Sigmoid colon (tissue), 7 donors: ENCODE results near the gene PAF1. TPM values are rescaled to one million over a fixed set of nuclear protein-coding genes. Genes with fewer than 3 reads are reported as not detected.

Source experiments
- DNase-seq: peaks from one replicate; pipeline ENCODE4 v3.0.0-alpha.2; 2019
- H3K27ac ChIP-seq, 4 donors: fragments of 200-600 bp; sonication (generic); one replicate each; pipeline ENCODE4 v1.5.1; 2016 to 2019; ENCODE audit warnings: mild to moderate bottlenecking in 1 of 4
- H3K27me3 ChIP-seq, 3 donors: fragments of 200-600 bp; sonication (generic); one replicate each; pipeline ENCODE4 v1.5.1; 2019; ENCODE audit warnings: mild to moderate bottlenecking in 1 of 3
- H3K36me3 ChIP-seq, 4 donors: fragments of 200-600 bp; sonication (generic); one replicate each; pipeline ENCODE4 v1.5.1; 2016 to 2019
- H3K4me1 ChIP-seq, 4 donors: fragments of 200-600 bp; sonication (generic); one replicate each; pipeline ENCODE4 v1.5.1; 2017 to 2019
- H3K4me3 ChIP-seq, 4 donors: fragments of 200-600 bp; sonication (generic); one replicate each; pipeline ENCODE4 v1.5.1; 2017 to 2019; ENCODE audit warnings: mild to moderate bottlenecking in 2 of 4, moderate library complexity in 1 of 4
- H3K9me3 ChIP-seq, 4 donors: fragments of 200-600 bp in 3 of 4; sonication (generic) in 3 of 4; one replicate each; pipeline versions ENCODE4 v1.5.1 to v1.6.1; 2013 to 2019
- EP300 ChIP-seq, 4 donors: sonication (generic); formaldehyde crosslinking; IDR thresholded peaks; one replicate each; pipeline ENCODE4 v1.6.1; 2017; ENCODE audit warnings: antibody characterized with exemption in 4 of 4
- POLR2A ChIP-seq, 2 donors: fragments of 450-650 bp; IDR thresholded peaks; one replicate each; pipeline ENCODE4 v1.6.1; 2016; ENCODE audit warnings: antibody characterized with exemption in 2 of 2, mild to moderate bottlenecking in 2 of 2, moderate library complexity in 2 of 2
- POLR2AphosphoS5 ChIP-seq, 4 donors: sonication (generic); formaldehyde crosslinking; IDR thresholded peaks; one replicate each; pipeline ENCODE4 v1.6.1; 2017; ENCODE audit warnings: antibody characterized with exemption in 4 of 4
- WGBS, 2 donors: extraction: QIAGEN DNeasy Blood & Tissue Kit; methylation state at CpG; one replicate each; pipeline ENCODE4 v1.1.7; 2013; 5-methylcytosine and 5-hydroxymethylcytosine counted together
- intact Hi-C: fragments of 100-400 bp; cut with DNase I; formaldehyde crosslinking; loops from one replicate; pipeline ENCODE4 v1.15.1; 2023
- polyA plus RNA-seq, 3 donors: library from polyadenylated mRNA; stranded (reverse); fragments of 200-250 nt; gene quantifications; one replicate each; pipeline ENCODE4 v1.2.3, GENCODE V29; 2013
- total RNA-seq, 4 donors: library from RNA; depleted of rRNA; stranded (reverse); fragments of >200 nt; gene quantifications; one replicate each; pipeline ENCODE4 v1.1.0, GENCODE V29; 2016
- TF ChIP-seq, protein P1 (sequence below), 4 experiments: fragments of 450-650 bp in 3 of 4; fragments of 200-600 bp in 1 of 4; IDR thresholded peaks; one replicate each; pipeline ENCODE4 v1.5.1; 2016 to 2019; ENCODE audit warnings: antibody characterized with exemption in 4 of 4, mild to moderate bottlenecking in 3 of 4, moderate library complexity in 2 of 4
- donor health status: healthy with polysubstance abuse.
- donor health status: Bipolar disorder and iron deficiency.
- donor health status: healthy.

The PAF1 gene
- total and polyA plus RNA-seq, 7 donors = 28.2 to 51.8 (median 37.7) TPM

- Histone ChIP-seq H3K27ac (peak overlapping the region in 1 of 4 donors; percentile 31), H3K27me3 (no peaks in the 10 kb centered on the region), H3K4me1 (peaks cover 0 to 30% (median 24%) of the 10 kb centered on the region in 4 donors), H3K36me3 (peaks cover 52 to 66% (median 57%) of the 10 kb centered on the region in 4 donors), H3K4me3 (no peak overlapping the region), H3K9me3 (no peaks in the 10 kb centered on the region)
- intact Hi-C loops = no loop called here
- TF ChIP-seq EP300 (IDR thresholded peaks at IDR 0.05) (no peak), POLR2A (IDR thresholded peaks at IDR 0.05) (no peak), POLR2AphosphoS5 (IDR thresholded peaks at IDR 0.05) (no peak)
- TF ChIP-seq, protein P1, sequence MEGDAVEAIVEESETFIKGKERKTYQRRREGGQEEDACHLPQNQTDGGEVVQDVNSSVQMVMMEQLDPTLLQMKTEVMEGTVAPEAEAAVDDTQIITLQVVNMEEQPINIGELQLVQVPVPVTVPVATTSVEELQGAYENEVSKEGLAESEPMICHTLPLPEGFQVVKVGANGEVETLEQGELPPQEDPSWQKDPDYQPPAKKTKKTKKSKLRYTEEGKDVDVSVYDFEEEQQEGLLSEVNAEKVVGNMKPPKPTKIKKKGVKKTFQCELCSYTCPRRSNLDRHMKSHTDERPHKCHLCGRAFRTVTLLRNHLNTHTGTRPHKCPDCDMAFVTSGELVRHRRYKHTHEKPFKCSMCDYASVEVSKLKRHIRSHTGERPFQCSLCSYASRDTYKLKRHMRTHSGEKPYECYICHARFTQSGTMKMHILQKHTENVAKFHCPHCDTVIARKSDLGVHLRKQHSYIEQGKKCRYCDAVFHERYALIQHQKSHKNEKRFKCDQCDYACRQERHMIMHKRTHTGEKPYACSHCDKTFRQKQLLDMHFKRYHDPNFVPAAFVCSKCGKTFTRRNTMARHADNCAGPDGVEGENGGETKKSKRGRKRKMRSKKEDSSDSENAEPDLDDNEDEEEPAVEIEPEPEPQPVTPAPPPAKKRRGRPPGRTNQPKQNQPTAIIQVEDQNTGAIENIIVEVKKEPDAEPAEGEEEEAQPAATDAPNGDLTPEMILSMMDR (IDR thresholded peaks at IDR 0.05) = no peak
- DNase-seq = no peak
Observed at GRCh38 chr19:39375929-39376328, 15.0 kb downstream of the PAF1 start.

GRCh38 chr19:39372941-39373340 is 18.0 kb downstream of the PAF1 start:
- Histone ChIP-seq H3K36me3 (peaks cover 38 to 65% (median 49%) of the 10 kb centered on the region in 4 donors), H3K9me3 (no peaks in the 10 kb centered on the region), H3K27ac (peak overlapping the region; percentile 88 to 94 (median 92)), H3K27me3 (no peaks in the 10 kb centered on the region), H3K4me1 (peaks cover 0 to 30% (median 24%) of the 10 kb centered on the region in 4 donors), H3K4me3 (peak overlapping the region in 1 of 4 donors; percentile 7)
- no peak for DNase-seq
- intact Hi-C loops = no loop called here
- no peak for TF ChIP-seq POLR2AphosphoS5 (IDR thresholded peaks at IDR 0.05)
- no peak for TF ChIP-seq EP300 (IDR thresholded peaks at IDR 0.05)
- TF ChIP-seq, protein P1 (IDR thresholded peaks at IDR 0.05) = no peak
- TF ChIP-seq POLR2A (IDR thresholded peaks at IDR 0.05) = no peak
- WGBS, 2 donors = 56 to 84% methylated on average over 2 of the region's 2 CpGs

DNA sequence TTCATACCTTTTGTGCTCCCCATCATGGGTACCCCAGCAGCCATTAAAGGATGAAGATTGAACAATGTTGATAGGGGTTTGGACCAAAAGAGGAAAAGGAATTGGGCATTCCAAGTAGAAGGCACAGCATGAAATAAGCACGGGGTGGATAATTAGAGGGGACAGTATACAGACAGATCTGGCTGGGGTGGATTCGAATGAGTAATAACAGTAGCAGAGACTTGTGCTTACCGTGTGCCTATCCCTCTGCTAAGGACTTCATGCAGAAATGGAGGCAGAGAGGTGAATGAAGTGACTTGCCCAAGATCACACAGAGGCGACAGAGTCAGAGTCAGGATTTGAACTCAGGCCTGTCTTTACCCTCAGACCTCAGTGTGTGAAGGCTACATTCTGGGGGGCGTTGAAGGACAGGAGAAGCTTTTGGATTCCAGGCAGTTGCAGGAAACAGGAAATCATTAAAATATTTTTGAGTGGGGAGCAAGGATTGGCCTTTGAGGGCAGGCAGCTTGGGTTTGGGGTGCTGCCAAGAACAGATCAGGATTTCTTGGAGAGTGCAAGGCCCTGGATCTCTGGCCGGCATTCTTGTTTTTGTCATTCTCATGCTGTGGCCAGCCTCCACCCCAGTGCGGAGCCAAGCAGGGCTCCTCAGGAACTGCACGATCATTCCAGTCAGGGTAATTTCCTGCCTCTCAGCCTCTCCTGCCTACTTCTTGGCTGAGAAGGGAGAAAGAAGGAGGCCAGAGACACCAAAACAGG is 18.7 kb downstream of the PAF1 start:
- H3K9me3 ChIP-seq = no peaks in the 10 kb centered on the region
- TF ChIP-seq, protein P1 (IDR thresholded peaks at IDR 0.05) = no peak
- TF ChIP-seq POLR2AphosphoS5 (IDR thresholded peaks at IDR 0.05) = peak; percentile 12 to 71 (median 60)
- WGBS, 2 donors = 67 to 74% methylated on average over 8 of the region's 8 CpGs
- peak overlapping the region; percentile 88 to 94 (median 92) for H3K27ac ChIP-seq
- peak; percentile 96 for DNase-seq
- no peaks in the 10 kb centered on the region for H3K27me3 ChIP-seq
- H3K36me3 ChIP-seq = peaks cover 31 to 64% (median 42%) of the 10 kb centered on the region in 4 donors
- H3K4me3 ChIP-seq = peak overlapping the region in 1 of 4 donors; percentile 7
- intact Hi-C loops = no loop called here
- H3K4me1 ChIP-seq = peaks cover 0 to 30% (median 24%) of the 10 kb centered on the region in 4 donors

- intact Hi-C loops = no loop called here
- Histone ChIP-seq H3K27me3 (no peaks in the 10 kb centered on the region), H3K36me3 (peaks cover 16 to 62% (median 30%) of the 10 kb centered on the region in 4 donors), H3K27ac (peak overlapping the region in 3 of 4 donors; percentile 88 to 94 (median 91)), H3K4me3 (no peak overlapping the region), H3K4me1 (peaks cover 0 to 30% (median 24%) of the 10 kb centered on the region in 4 donors), H3K9me3 (no peaks in the 10 kb centered on the region)
- 94 to 99% methylated on average over 5 of the region's 5 CpGs for WGBS, 2 donors
- no peak for DNase-seq
- no peak for TF ChIP-seq POLR2AphosphoS5 (IDR thresholded peaks at IDR 0.05)
- no peak for TF ChIP-seq EP300 (IDR thresholded peaks at IDR 0.05)
- no peak for TF ChIP-seq POLR2A (IDR thresholded peaks at IDR 0.05)
- TF ChIP-seq, protein P1 (IDR thresholded peaks at IDR 0.05) = no peak
Observed at GRCh38 chr19:39370735-39371134, 20.2 kb downstream of the PAF1 start.
